GM19455 (cell line): ENCODE data around the gene PKN2.
"Not testable (repeated sequence)": the region's sequence is repeated elsewhere in the genome, so short reads cannot be mapped to it uniquely, and the experiment has no call there.

Experiments
- ATAC-seq: cut with Tn5 transposase; IDR thresholded peaks from one replicate; pipeline ENCODE4 v1.9.1; 2021; ENCODE audit not compliant: unreplicated experiment

Gene PKN2

GRCh38 chr1:88784551-88784950 is 100.5 kb downstream of the PKN2 start:
- no peak for ATAC-seq

GRCh38 chr1:88787023-88787903 is 103.2 kb downstream of the PKN2 start:
- ATAC-seq: no peak

GRCh38 chr1:88791192-88791591 is 107.1 kb downstream of the PKN2 start:
- no peak for ATAC-seq

GRCh38 chr1:88799491-88799890 is 115.4 kb downstream of the PKN2 start:
- ATAC-seq: no peak

GRCh38 chr1:88800382-88801051 is 116.4 kb downstream of the PKN2 start:
- ATAC-seq: no peak

- ATAC-seq: no peak
These were observed 117.6 kb downstream of the PKN2 start for GRCh38 chr1:88801575-88802208.

GRCh38 chr1:88802404-88802803 is 118.3 kb downstream of the PKN2 start:
- no peak for ATAC-seq

- ATAC-seq: no peak
These were observed 118.9 kb downstream of the PKN2 start for GRCh38 chr1:88802950-88803349.

GRCh38 chr1:88803444-88803843 is 119.4 kb downstream of the PKN2 start:
- ATAC-seq: no peak

- ATAC-seq: no peak
These were observed 128.3 kb downstream of the PKN2 start for GRCh38 chr1:88812366-88812765.

- ATAC-seq: no peak
These were observed 129.4 kb downstream of the PKN2 start for GRCh38 chr1:88813471-88813870.

GRCh38 chr1:88819642-88820041 is 135.6 kb downstream of the PKN2 start:
- not testable (repeated sequence) for ATAC-seq

- no peak for ATAC-seq
These were observed 141.6 kb downstream of the PKN2 start for GRCh38 chr1:88825721-88826120.

- no peak for ATAC-seq
These were observed 163.6 kb downstream of the PKN2 start for GRCh38 chr1:88847643-88848042.

GRCh38 chr1:88851303-88852063 is 167.4 kb downstream of the PKN2 start:
- no peak for ATAC-seq

GRCh38 chr1:88867743-88868521 is 183.9 kb downstream of the PKN2 start:
- ATAC-seq: no peak

GRCh38 chr1:88869644-88870043 is 185.6 kb downstream of the PKN2 start:
- not testable (repeated sequence) for ATAC-seq

GRCh38 chr1:88873737-88874349 is 189.8 kb downstream of the PKN2 start:
- no peak for ATAC-seq

- no peak for ATAC-seq
These were observed 191.5 kb downstream of the PKN2 start for GRCh38 chr1:88875595-88875994.
